Upper lobe of right lung (tissue), 1 donor: ENCODE data around the gene TMEM52B. TPM values are rescaled to one million over a fixed set of nuclear protein-coding genes. Genes with fewer than 3 reads are reported as not detected.

Experiments
- ATAC-seq: fragments of 200-7000 bp; cut with Tn5 transposase; one replicate; pipeline ENCODE4 v1.9.1; 2020; ENCODE audit warnings: mild to moderate bottlenecking, moderate library complexity
- DNase-seq: peaks from one replicate; pipeline ENCODE4 v3.0.0-alpha.2; 2020
- H3K27ac ChIP-seq: fragments of 200-600 bp; one replicate; pipeline ENCODE4 v1.8.0; 2022
- H3K27me3 ChIP-seq: fragments of 200-600 bp; one replicate; pipeline ENCODE4 v1.8.0; 2022; ENCODE audit warnings: mild to moderate bottlenecking
- H3K36me3 ChIP-seq: fragments of 200-600 bp; one replicate; pipeline ENCODE4 v1.8.0; 2022
- H3K4me1 ChIP-seq: fragments of 200-600 bp; one replicate; pipeline ENCODE4 v1.8.0; 2022
- H3K4me3 ChIP-seq: fragments of 200-600 bp; one replicate; pipeline ENCODE4 v1.8.0; 2022; ENCODE audit warnings: mild to moderate bottlenecking
- H3K9me3 ChIP-seq: fragments of 200-600 bp; one replicate; pipeline ENCODE4 v1.8.0; 2022
- intact Hi-C: fragments of 100-400 bp; cut with DNase I; formaldehyde crosslinking; loops from one replicate; pipeline ENCODE4 v1.11.0; 2022
- total RNA-seq: library from RNA; stranded (reverse); fragmentation: NEBNext Ultra II Directional; extraction: Animal tissue kit (Norgen Biotek cat#: 25700); gene quantifications from one replicate; pipeline ENCODE4 v1.2.1, GENCODE V29; 2021
- TF ChIP-seq, protein P1 (sequence below): fragments of 200-600 bp; IDR thresholded peaks from one replicate; pipeline ENCODE4 v1.8.0; 2022; ENCODE audit warnings: antibody characterized with exemption
- donor health status: DM: no; HTN: yes; CAD: no; lungs with severe emphysema.

The TMEM52B gene
- total RNA-seq, 1 donor from 2014 or later, result 2.3 TPM

DNA sequence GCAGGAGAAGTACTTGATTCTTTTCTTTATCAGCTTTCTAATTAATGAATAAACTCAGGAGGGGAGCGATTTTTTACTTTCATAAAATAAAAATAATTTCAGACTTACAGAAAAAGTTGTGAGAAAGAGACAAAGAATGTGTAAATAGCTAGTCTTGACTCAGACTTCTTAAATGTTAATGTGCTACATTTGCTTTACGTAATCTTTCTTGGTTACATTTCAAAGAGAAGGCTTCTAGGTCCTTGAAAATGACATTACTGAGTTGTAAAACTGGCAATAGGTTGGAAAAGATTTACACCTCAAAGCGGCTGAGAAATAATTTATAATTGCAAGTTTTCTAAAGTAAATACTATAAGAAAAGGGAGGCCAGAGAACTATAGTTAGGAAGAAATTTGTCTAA, 62.5 kb downstream of the TMEM52B start:
- no peaks in the 10 kb centered on the region for H3K9me3 ChIP-seq
- no peaks in the 10 kb centered on the region for H3K27me3 ChIP-seq
- no peak overlapping the region for H3K27ac ChIP-seq
- H3K4me3 ChIP-seq, result no peak overlapping the region
- intact Hi-C loops, result no loop called here
- TF ChIP-seq, protein P1, sequence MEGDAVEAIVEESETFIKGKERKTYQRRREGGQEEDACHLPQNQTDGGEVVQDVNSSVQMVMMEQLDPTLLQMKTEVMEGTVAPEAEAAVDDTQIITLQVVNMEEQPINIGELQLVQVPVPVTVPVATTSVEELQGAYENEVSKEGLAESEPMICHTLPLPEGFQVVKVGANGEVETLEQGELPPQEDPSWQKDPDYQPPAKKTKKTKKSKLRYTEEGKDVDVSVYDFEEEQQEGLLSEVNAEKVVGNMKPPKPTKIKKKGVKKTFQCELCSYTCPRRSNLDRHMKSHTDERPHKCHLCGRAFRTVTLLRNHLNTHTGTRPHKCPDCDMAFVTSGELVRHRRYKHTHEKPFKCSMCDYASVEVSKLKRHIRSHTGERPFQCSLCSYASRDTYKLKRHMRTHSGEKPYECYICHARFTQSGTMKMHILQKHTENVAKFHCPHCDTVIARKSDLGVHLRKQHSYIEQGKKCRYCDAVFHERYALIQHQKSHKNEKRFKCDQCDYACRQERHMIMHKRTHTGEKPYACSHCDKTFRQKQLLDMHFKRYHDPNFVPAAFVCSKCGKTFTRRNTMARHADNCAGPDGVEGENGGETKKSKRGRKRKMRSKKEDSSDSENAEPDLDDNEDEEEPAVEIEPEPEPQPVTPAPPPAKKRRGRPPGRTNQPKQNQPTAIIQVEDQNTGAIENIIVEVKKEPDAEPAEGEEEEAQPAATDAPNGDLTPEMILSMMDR, result no peak
- ATAC-seq (no peak), DNase-seq (no peak)
- H3K4me1 ChIP-seq, result no peaks in the 10 kb centered on the region
- H3K36me3 ChIP-seq, result no peaks in the 10 kb centered on the region

Other genes with a start within 250 kb of the TMEM52B start
- gene CLEC2A, start 246.7 kb upstream of the TMEM52B start, total RNA-seq, result not detected
- 43.4 TPM for gene CLEC12A, start 207.6 kb upstream of the TMEM52B start, total RNA-seq
- not detected for gene CLEC1B, start 179.9 kb upstream of the TMEM52B start, total RNA-seq
- gene CLEC12B, start 168.4 kb upstream of the TMEM52B start, total RNA-seq, result 1.4 TPM
- 0.43 TPM for gene CLEC9A, start 148.3 kb upstream of the TMEM52B start, total RNA-seq
- gene CLEC1A, start 80.0 kb upstream of the TMEM52B start, total RNA-seq, result 15.0 TPM
- 51.1 TPM for gene CLEC7A, start 48.8 kb upstream of the TMEM52B start, total RNA-seq
- gene OLR1, start 6.9 kb upstream of the TMEM52B start, total RNA-seq, result 96.1 TPM
- gene GABARAPL1, start 33.8 kb downstream of the TMEM52B start, total RNA-seq, result 114 TPM
- gene KLRD1, start 128.8 kb downstream of the TMEM52B start, total RNA-seq, result 13.3 TPM
- gene KLRK1, start 211.0 kb downstream of the TMEM52B start, total RNA-seq, result 8.1 TPM
- 1.9 TPM for gene KLRC4, start 230.7 kb downstream of the TMEM52B start, total RNA-seq
- gene KLRC3, start 241.6 kb downstream of the TMEM52B start, total RNA-seq, result not detected